ENCODE data around the gene CD81.

DNA sequence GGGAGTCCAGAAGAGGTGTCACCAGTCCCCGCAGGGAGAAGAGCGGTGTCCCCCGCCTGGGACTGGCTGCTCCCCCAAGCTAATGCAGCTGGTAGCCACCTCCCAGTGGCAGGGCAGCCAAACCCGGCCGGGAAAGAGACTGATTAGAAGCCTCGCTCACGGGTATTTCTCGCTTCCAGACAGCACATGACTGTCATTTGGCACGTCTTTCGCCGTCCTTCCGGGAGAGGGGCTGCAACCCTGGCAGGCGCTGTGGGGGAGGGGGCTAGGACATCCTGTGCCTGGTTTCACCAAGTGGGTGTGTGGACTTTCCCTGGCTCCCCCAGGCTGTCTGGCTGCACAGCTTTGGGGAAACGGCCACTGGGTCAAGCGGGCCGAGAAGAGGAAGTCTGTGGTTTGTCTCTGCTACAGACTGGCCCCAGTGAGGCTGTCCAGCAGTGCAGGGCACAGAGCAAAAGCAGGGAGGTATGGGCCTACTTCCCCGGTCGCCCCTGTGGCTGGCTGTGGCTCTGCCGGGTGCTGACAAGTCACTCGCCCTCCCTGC, 3.8 kb downstream of the CD81 start:
- TF ChIP-seq, protein P1, sequence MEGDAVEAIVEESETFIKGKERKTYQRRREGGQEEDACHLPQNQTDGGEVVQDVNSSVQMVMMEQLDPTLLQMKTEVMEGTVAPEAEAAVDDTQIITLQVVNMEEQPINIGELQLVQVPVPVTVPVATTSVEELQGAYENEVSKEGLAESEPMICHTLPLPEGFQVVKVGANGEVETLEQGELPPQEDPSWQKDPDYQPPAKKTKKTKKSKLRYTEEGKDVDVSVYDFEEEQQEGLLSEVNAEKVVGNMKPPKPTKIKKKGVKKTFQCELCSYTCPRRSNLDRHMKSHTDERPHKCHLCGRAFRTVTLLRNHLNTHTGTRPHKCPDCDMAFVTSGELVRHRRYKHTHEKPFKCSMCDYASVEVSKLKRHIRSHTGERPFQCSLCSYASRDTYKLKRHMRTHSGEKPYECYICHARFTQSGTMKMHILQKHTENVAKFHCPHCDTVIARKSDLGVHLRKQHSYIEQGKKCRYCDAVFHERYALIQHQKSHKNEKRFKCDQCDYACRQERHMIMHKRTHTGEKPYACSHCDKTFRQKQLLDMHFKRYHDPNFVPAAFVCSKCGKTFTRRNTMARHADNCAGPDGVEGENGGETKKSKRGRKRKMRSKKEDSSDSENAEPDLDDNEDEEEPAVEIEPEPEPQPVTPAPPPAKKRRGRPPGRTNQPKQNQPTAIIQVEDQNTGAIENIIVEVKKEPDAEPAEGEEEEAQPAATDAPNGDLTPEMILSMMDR (IDR thresholded peaks at IDR 0.05; ENCODE audit: insufficient read depth, low read length, poor library complexity, severe bottlenecking), result no peak
- no peak for TF ChIP-seq EZH2phosphoT487 (conservative IDR thresholded peaks at IDR 0.05; ENCODE audit: low read length)

All from SU-DHL-6 (cell line).